Measurements from ENCODE around the gene SLC35E1.

SLC35E1 gene

GRCh38 chr19:16588824-16589577 is 16.8 kb upstream of the SLC35E1 start:
- POLR2A ChIA-PET = interaction anchor here (1.1 to 1.5 kb wide), 3 partner anchors 29 to 40 kb away, joined by 3 to 5 read pairs (median 3); no protein-coding TSS in a partner anchor
- TF ChIP-seq, protein P1, sequence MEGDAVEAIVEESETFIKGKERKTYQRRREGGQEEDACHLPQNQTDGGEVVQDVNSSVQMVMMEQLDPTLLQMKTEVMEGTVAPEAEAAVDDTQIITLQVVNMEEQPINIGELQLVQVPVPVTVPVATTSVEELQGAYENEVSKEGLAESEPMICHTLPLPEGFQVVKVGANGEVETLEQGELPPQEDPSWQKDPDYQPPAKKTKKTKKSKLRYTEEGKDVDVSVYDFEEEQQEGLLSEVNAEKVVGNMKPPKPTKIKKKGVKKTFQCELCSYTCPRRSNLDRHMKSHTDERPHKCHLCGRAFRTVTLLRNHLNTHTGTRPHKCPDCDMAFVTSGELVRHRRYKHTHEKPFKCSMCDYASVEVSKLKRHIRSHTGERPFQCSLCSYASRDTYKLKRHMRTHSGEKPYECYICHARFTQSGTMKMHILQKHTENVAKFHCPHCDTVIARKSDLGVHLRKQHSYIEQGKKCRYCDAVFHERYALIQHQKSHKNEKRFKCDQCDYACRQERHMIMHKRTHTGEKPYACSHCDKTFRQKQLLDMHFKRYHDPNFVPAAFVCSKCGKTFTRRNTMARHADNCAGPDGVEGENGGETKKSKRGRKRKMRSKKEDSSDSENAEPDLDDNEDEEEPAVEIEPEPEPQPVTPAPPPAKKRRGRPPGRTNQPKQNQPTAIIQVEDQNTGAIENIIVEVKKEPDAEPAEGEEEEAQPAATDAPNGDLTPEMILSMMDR (IDR thresholded peaks at IDR 0.05; ENCODE audit: control extremely low read depth, extremely low read depth, low read depth, missing control alignments) = no peak
- no peak for DNase-seq (ENCODE audit: extremely low spot score)
- CTCF ChIA-PET = interaction anchor here (1.1 to 2.6 kb wide), 5 partner anchors 10 to 39 kb away, joined by 3 to 9 read pairs (median 6); partner anchors contain the start of gene MED26

- POLR2A ChIA-PET = interaction anchor here (0.6 to 7.1 kb wide), 9 partner anchors 11 to 106 kb away, joined by 3 to 36 read pairs (median 3); partner anchors contain the start of genes MED26 and SLC35E1
These were observed 15.9 kb upstream of the SLC35E1 start for GRCh38 chr19:16587833-16588823.

GRCh38 chr19:16586991-16587832 is 15.0 kb upstream of the SLC35E1 start:
- DNase-seq (ENCODE audit: extremely low spot score) = peak; percentile 37
- ChIA-PET POLR2A (interaction anchor here (0.5 to 7.1 kb wide), 10 partner anchors 10 to 105 kb away, joined by 3 to 36 read pairs (median 6); partner anchors contain the start of genes MED26 and SLC35E1), CTCF (interaction anchor here (0.7 to 1.9 kb wide), 9 partner anchors 10 to 41 kb away, joined by 3 to 8 read pairs (median 4); partner anchors contain the start of genes MED26 and SLC35E1)
- TF ChIP-seq, protein P1 (IDR thresholded peaks at IDR 0.05; ENCODE audit: control extremely low read depth, extremely low read depth, low read depth, missing control alignments) = no peak

More at GRCh38 chr19:16587833-16588823, 15.9 kb upstream of the SLC35E1 start:
- TF ChIP-seq, protein P1 (IDR thresholded peaks at IDR 0.05; ENCODE audit: control extremely low read depth, extremely low read depth, low read depth, missing control alignments) = peak; percentile 29
- peak; percentile 86 for DNase-seq (ENCODE audit: extremely low spot score)
- CTCF ChIA-PET = interaction anchor here (0.7 to 1.9 kb wide), 8 partner anchors 9 to 40 kb away, joined by 3 to 8 read pairs (median 4); partner anchors contain the start of genes MED26 and SLC35E1

GRCh38 chr19:16586477-16586871 is 14.3 kb upstream of the SLC35E1 start:
- ChIA-PET CTCF (interaction anchor here (2.8 kb wide), 1 partner anchor 13 kb away, joined by 11 read pairs; no protein-coding TSS in a partner anchor), POLR2A (interaction anchor here (0.6 to 7.1 kb wide), 3 partner anchors 13 to 58 kb away, joined by 6 to 36 read pairs (median 14); partner anchors contain the start of gene SLC35E1)
- TF ChIP-seq, protein P1 (IDR thresholded peaks at IDR 0.05; ENCODE audit: control extremely low read depth, extremely low read depth, low read depth, missing control alignments) = no peak
- DNase-seq (ENCODE audit: extremely low spot score) = no peak

DNA sequence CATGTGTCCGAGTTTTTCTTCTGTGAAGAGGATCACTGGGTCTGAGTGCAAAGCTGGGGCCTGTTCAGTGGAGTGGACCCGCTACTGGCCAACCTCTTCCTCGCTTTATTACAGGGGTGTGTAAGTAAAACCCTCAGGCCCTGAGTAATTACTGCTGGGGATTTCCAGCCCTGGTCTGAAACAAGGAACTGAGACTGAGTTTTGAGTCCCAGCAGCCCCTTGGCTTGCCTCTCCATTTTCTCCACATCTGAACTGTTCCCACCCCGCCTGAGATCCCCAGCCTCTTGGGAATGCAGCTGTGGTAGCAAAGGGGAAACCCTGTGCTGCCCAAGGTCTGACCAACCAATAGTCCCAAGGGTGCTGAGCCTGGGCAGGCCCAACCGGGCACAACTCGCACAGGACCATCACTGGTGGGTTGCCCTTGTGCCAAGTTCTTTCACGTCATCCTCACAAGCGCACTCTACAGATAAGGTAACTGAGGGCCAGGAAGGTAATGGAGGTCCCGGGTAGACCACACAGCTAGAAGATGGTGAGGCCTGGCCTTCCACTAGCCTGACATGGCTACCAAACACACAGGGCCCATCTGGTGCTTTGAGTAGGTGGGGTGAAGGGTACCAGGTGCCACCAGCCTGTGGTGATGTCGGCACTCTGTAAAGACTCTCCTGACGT is 13.7 kb upstream of the SLC35E1 start:
- ChIA-PET CTCF (interaction anchor here (2.4 to 2.8 kb wide), 2 partner anchors 8 to 13 kb away, joined by 7 to 11 read pairs; no protein-coding TSS in a partner anchor), POLR2A (interaction anchor here (2.8 to 7.1 kb wide), 2 partner anchors 13 to 32 kb away, joined by 14 to 36 read pairs; partner anchors contain the start of gene SLC35E1)
- TF ChIP-seq, protein P1 (IDR thresholded peaks at IDR 0.05; ENCODE audit: control extremely low read depth, extremely low read depth, low read depth, missing control alignments) = no peak
- DNase-seq (ENCODE audit: extremely low spot score) = peak; percentile 79
